Measurements from ENCODE around the gene GRHL3.

The GRHL3 gene

DNA sequence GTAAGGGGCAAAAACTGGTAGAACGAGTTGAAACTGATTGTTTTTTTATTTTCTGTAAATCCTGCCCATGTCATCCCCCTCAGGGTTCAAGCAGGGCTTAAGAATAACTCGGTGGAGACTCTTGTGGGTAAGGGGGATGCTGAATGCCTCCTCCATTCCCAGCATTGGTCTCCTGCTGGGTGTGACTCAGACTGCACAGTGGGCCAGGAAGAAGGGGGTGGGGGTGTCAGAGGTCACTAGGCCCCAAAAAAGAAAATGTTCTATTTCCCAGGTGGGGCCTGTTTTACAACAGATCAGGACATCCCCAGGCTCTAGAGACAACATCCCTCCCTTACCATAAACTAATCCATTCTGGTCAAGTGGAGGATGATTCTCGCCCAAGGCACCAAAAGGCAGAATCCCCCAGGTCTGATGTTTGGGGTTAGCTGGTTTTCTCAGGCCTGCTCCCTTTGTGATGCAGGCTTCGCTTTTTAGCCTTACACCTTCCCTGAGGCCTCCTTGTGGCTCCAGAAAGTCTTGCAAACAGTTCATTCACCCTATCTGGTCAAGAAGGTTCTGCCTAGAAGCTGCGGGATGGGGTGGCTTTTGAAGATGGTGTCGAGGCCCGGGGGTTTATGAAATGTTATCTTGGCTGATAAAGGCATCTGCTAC is 10.7 kb upstream of the GRHL3 start:
- peak; percentile 68 for DNase-seq (ENCODE audit: low read depth)
- no peak overlapping the region for H3K4me3 ChIP-seq (ENCODE audit: low read depth, low read length)

DNA sequence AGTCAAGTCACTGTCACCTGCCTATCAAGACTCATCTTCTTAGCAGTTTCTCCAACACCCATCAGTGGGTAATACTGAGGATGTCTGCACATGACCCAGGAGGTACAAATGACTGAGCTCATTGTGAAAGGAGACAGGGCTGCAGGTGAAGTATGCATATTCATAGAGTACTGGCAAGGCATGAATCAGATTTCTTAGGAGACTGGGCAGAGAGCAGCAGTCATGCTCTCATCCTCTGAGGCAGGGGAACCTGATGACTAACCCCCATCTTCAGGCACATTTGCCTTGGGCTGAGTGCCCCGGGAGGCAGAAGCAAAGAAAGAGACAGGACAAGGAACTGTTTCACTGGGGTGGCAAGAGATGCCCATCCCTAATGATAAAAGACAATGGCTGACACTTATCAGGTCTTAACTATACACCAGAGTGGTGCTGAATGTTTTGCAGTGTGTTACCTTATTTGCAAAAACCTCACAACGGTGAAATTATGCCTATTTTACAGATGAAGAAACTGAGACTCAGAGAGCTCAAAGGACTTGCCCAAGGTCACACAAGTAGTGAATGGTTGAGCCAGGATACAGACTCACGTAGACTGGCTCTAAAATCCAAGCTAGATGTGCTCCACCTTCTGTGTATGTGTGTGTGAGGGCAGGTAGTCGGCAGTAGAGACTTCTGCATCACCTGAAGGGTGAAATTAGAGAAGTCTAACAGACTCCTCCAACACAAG is 9.2 kb upstream of the GRHL3 start:
- TF ChIP-seq, protein P1, sequence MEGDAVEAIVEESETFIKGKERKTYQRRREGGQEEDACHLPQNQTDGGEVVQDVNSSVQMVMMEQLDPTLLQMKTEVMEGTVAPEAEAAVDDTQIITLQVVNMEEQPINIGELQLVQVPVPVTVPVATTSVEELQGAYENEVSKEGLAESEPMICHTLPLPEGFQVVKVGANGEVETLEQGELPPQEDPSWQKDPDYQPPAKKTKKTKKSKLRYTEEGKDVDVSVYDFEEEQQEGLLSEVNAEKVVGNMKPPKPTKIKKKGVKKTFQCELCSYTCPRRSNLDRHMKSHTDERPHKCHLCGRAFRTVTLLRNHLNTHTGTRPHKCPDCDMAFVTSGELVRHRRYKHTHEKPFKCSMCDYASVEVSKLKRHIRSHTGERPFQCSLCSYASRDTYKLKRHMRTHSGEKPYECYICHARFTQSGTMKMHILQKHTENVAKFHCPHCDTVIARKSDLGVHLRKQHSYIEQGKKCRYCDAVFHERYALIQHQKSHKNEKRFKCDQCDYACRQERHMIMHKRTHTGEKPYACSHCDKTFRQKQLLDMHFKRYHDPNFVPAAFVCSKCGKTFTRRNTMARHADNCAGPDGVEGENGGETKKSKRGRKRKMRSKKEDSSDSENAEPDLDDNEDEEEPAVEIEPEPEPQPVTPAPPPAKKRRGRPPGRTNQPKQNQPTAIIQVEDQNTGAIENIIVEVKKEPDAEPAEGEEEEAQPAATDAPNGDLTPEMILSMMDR (conservative IDR thresholded peaks at IDR 0.05; ENCODE audit: low read depth, low read length), result no peak
- H3K4me3 ChIP-seq (ENCODE audit: low read depth, low read length), result no peak overlapping the region
- no peak for DNase-seq (ENCODE audit: low read depth)

More for the DNA sequence above, 10.7 kb upstream of the GRHL3 start:
- TF ChIP-seq, protein P1 (conservative IDR thresholded peaks at IDR 0.05; ENCODE audit: low read depth, low read length), result peak; percentile 72

DNA sequence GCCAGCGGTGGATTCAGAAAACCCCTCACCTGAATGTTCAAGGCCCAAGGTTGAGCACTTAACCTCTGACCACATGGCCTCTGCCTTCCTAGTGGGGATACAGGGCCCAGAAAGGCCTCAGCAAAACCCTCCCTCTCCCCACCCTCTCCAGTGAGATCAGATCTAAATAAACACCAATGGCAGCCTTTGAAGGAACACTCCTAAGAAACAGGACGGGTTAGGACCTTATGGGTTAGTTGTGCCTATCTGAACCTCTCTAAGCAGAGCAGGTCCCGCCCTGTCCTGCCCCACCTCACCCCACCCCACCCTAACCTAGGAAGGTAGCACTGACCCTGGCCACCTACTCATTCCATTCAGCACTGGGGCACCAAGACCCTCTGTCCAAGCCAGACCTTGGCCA is 7.9 kb upstream of the GRHL3 start:
- DNase-seq (ENCODE audit: low read depth), result no peak
- TF ChIP-seq, protein P1 (conservative IDR thresholded peaks at IDR 0.05; ENCODE audit: low read depth, low read length), result no peak
- no peak overlapping the region for H3K4me3 ChIP-seq (ENCODE audit: low read depth, low read length)

DNA sequence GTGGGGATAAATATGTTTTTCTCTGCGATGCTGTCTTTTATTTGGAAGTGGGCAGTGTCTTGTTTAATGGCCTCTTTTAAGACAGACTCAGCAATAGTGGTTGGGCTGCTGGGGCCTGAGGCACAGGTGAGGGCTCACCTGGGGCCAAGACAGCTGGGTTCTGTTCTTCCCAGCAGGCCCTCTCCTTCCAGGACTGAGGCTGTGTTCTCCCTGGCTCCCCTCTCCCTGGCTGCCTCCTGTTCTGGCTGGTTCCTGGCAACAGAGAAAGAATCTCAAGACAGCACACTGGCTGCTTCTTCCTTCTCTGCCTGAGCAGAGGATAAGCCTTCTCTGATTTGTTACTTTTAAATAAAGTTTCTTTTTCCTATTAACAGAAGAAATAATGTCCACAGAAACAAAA is 7.4 kb upstream of the GRHL3 start:
- TF ChIP-seq, protein P1 (conservative IDR thresholded peaks at IDR 0.05; ENCODE audit: low read depth, low read length), result no peak
- DNase-seq (ENCODE audit: low read depth), result no peak
- H3K4me3 ChIP-seq (ENCODE audit: low read depth, low read length), result no peak overlapping the region

DNA sequence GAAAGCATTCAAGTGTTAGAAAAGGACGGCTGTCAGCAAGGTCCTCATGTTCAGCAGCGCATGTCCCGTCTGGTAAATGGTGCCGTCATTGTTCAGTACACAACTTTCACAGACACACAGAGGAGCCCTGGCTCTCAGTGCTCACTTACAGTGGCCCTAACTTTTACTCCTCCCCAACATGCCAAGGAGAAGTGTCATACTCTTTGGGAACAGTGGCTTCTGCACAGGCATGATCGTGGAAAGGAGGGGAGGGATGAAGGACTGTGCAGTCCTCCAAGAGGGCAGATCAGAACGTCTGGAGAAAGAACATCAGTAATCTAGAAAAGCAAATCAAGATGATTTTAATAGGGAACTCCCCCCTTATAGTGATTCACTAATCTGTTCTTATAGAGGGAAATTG is 3.8 kb upstream of the GRHL3 start:
- TF ChIP-seq, protein P1 (conservative IDR thresholded peaks at IDR 0.05; ENCODE audit: low read depth, low read length), result no peak
- no peak overlapping the region for H3K4me3 ChIP-seq (ENCODE audit: low read depth, low read length)
- DNase-seq (ENCODE audit: low read depth), result no peak

DNA sequence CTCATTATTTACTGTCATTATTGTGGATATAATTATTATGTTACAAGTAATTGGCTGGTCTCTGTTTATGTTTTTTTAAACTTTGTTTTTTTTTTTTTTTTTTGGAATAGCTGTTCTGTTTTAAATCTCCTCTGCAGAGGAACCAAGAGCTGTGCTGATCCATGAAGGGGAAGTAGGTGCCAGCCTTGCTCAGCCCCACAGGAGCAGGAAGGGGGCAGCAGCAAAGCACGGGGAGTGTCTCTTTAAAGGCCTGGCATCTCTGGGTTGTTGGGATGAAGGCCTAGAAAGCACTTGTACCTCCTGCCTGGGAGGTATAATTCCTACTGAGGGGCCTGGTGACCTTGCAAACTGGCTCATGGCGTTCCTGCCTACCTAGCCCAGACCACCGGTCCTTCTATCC is 2.5 kb upstream of the GRHL3 start:
- no peak overlapping the region for H3K4me3 ChIP-seq (ENCODE audit: low read depth, low read length)
- no peak for DNase-seq (ENCODE audit: low read depth)
- TF ChIP-seq, protein P1 (conservative IDR thresholded peaks at IDR 0.05; ENCODE audit: low read depth, low read length), result peak; percentile 5

DNA sequence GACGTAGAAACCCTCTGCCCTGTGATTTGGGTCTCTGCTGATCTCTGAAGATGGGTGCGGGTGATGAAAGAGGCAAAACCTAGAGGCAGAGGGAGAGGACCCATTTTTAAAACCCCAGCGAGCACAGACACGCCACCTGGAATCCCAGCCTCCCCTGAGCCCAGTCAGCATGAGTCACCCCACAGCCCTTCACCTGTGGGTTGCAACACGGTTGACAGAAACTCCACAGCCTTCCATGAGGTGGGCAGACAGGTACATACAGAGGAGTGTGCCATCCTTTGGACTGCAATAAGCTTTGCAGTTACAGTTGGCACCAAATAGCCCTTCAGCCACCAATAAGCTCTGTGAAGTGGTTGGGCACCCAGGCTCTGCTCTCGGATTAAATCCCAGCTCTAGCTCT is 2.1 kb upstream of the GRHL3 start:
- H3K4me3 ChIP-seq (ENCODE audit: low read depth, low read length), result no peak overlapping the region

More for the DNA sequence above, 2.1 kb upstream of the GRHL3 start:
- DNase-seq (ENCODE audit: low read depth), result no peak
- TF ChIP-seq, protein P1 (conservative IDR thresholded peaks at IDR 0.05; ENCODE audit: low read depth, low read length), result no peak
